NCI-H345 treated with DMSO at 0.1 percent for 48 hours (cell line): ENCODE measurements around the gene C2CD2.
"Not testable (repeated sequence)": the region's sequence is repeated elsewhere in the genome, so short reads cannot be mapped to it uniquely, and the experiment has no call there.

Source experiments
- DNase-seq: peaks from one replicate; lab custom pipeline; 2025; ENCODE audit not compliant: unreplicated experiment; lab: John Stamatoyannopoulos, UW

C2CD2 gene

DNA sequence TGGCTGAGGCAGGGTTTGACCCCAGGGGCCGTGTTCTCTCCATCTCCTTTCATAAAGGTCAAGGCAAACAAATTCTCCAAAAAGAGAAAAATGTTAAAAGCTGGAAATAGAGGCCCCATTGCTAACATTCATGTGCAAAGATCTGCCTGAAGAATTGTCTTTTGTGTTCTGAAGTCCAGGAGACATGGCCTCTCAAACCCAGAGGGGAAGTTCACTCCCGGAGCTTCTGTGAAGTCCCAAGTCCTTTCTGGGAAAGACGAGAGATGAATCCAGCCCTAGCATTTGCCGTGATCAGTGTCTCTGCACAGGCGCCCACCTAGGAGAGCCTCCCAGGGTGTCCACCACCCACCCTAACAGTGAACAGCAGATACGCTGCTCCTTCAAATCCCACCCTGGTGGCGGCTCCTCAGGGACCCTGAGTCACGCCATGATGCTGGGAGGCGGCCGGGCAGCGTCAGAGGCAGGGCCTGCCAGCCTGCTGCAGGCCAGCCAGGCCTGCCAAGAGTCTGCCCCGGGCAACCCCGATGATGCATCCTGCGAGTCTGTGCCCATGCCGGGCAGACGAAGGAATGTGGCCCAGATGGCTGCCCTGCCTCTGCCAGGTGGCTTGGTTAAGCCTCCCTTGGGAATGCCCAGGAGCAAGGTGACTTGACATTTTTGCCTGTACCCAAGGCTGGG is 5.2 kb upstream of the C2CD2 start:
- no peak for DNase-seq

- DNase-seq, result no peak
These were observed 4.4 kb upstream of the C2CD2 start for GRCh38 chr21:41957991-41958766.

DNA sequence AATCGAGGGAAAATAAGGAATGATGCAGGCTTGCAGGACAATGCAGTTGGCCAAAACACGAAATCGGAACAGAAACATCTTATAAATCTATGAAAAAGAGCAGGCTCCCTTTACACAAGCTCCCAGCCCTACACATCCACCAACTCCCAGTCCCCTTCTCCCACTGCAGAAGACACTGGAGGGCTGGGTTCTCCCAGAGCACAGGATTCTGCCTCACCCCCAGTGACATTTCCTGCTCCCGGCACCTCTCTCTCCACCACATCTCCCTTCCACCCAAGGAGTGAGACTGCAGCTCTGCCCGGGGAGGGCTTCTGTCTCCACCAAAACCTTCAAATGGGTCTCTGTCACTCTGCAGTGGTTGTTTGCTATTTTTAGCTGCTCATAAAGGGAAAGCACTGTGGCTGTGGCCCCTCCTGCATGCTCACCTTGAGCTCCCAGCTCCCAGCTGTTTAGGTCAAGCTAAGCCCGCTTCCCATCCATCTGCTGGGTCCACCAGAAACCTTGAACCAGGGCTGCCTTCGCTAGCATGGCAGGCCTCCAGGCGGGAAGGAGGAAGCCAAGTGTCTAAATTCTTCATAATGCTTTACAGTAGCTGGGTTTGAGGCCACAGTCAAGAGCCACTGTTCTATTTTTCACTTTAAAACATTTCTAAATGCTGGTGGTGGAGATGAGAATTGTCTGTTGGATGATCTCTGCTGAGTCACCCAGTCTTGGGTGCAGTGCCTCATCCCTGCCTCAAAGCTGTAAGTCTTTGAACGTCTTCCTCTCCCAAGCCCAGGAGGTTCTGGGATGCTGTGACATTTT is 3.3 kb upstream of the C2CD2 start:
- no peak for DNase-seq

GRCh38 chr21:41955516-41955915 is 1.7 kb upstream of the C2CD2 start:
- no peak for DNase-seq

DNA sequence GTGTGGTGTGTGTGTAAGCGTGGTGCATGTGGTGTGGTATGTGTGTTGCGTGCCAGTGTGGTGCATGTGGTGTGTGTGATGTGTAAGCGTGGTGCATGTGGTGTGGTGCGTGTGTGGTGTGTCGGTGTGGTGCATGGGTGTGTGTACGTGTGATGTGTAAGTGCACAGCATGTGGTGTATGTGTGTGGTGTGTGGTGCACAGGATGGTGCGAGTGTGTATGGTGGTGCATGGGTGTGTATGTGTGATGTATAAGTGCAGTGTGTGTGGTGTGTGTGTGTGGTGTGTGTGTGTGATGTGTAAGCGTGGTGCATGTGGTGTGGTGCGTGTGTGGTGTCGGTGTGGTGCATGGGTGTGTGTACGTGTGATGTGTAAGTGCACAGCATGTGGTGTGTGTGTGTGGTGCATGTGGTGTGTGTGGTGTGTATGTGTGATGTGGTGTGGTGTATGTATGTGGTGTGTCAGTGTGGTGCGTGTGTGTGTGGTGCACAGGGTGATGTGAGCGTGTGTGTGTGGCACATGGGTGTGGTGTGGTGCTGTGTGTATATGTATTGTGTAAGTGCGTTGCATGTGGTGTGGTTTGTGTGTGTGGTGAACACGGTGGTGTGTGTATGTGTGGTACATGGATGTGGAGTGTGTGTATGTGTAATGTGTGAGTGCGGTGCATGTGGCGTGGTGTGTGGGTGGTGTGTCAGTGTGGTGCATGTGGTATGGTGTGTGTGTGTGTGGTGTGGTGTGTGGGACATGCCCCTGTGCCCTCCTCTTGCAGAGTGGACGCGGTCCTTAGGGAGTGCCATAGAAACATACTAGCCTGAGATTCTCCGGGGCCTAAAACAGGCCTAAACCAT is 1.1 kb upstream of the C2CD2 start:
- no peak for DNase-seq

DNA sequence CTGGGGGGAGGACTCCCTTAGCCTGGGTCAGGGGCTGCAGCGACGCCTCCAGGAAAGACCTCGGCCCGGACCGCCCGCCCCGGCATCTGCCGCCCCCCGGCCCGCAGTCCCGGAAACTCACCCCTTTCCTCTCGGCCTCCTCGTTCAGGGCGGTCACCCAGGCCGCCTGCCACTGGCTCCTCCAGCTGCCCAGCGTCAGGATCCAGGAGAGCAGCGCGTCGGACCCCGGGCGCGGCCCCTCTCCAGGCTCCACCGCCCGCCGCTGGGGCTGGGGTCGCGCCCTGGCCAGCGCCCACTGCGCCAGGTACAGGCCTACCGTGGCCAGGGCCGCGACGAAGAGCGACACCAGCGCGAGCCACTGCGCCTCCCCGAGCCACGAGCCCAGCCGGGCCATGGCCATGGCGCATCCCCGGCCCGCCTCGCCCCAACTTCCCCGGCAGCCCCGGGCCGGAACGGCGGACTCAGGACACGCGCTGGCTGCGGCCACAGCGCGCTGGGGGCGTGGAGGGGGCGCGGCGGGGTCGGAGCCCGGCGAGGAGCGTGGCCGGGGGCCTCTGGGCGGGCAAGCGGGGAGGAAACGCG is 478 bp downstream of the C2CD2 start:
- DNase-seq, result no peak

DNA sequence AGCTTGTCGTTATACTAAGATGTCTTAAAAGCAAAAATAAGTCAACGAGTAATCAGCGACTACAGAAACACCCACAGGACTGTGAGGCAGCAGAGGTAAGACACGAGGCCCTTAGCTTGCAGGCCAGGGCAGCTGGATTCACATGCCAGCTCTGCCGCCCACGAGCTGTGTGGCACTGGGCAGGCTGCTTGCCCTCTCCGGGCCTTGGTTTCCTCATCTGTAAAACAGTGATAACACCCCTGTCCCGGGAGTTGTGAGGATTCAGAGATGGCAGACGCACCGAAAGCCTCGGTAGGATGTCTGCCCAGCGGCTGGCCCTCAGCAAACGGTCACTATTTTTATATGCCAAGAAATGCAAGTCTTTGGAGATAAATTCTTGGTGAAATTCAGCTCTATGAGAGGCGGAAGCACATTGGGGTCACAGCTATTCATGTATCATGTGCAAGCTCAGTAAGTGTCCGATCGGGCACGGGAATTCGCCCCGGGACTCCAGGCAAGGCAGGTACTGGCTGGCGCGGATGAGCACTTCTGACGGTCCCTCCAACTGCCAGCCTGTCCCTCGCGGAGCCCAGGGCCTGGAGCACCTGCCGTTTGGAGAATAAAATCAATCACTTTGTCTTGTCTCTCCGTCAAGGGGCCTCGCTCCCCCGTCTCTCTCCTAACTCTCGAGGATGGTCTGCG is 1.1 kb downstream of the C2CD2 start:
- DNase-seq, result no peak

DNA sequence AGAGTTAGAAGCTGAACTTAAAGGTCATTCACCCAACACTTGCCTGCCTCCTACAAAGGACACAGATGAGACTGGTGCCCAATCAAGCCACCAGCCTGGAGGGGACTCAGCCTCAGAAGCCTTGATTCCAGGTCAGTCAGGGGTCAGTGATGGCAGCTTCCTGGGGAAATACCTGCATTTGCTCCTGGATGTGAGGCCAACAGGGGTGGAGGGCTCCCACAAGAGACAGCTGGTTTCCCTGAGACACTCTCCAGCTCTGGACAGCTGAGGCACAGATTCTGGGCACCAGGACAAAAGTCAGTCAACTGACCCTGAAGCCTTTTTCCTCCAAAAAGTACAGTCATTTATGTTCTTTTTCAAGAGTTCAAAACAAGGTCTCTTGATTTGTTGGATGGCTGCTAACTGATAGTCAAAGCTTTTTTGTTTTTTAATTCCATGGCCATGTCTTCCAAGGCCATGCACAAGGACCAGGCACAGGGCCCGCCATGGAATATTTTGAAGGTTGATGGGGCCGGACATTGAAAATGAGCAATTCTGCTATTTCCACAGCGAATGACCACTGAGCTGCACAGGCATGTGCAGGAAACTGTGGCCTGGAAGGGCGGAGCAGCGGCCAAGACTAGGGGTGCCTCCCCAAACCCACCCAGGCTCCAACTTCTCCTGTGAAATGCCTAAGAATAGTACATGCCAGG is 1.8 kb downstream of the C2CD2 start:
- no peak for DNase-seq

- DNase-seq, result no peak
These were observed 2.9 kb downstream of the C2CD2 start for GRCh38 chr21:41950941-41951351.

- DNase-seq, result not testable (repeated sequence)
These were observed 4.2 kb downstream of the C2CD2 start for GRCh38 chr21:41949631-41950030.

DNA sequence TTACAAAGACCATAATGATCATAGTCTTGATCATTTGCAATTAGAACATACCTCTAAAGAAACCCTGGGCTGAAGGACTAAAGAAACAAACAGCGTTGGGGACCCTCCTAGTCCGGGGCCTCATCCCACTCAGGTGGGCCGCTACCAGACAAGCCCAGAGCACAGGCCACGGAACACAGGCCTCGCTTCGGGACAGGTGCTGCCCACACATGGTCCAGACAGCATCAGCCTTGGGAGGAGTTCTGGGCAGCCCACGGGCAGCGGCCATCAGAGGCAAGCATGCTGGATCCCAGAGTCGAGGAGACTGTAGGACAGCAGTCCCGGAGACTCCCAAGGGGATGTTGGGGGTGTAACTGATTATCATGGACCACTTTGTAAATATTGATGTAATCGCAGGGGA is 4.9 kb downstream of the C2CD2 start:
- no peak for DNase-seq

- DNase-seq, result no peak
These were observed 5.5 kb downstream of the C2CD2 start for GRCh38 chr21:41948078-41948895.

DNA sequence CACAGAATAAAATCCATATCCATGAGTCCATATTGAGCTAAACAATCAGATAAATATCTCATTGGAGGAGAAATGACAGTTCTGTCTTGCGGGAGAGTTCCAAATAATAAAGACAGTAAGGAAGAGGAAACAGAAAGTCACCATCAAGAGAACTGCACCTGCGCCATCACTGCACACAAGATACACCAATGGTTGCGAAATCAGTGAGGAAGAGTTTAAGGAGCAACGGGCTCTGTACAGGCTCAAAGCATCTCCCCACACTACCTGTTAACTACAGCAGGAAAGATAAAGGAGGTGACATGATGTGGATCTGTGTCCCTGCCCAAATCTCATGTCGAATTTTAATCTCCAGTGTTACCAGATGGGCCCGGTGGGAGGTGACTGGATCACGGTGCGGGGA is 7.8 kb downstream of the C2CD2 start:
- no peak for DNase-seq

GRCh38 chr21:41943851-41944250 is 10.0 kb downstream of the C2CD2 start:
- DNase-seq, result no peak

GRCh38 chr21:41942457-41942856 is 11.4 kb downstream of the C2CD2 start:
- no peak for DNase-seq

- DNase-seq, result no peak
These were observed 11.9 kb downstream of the C2CD2 start for GRCh38 chr21:41941941-41942340.

DNA sequence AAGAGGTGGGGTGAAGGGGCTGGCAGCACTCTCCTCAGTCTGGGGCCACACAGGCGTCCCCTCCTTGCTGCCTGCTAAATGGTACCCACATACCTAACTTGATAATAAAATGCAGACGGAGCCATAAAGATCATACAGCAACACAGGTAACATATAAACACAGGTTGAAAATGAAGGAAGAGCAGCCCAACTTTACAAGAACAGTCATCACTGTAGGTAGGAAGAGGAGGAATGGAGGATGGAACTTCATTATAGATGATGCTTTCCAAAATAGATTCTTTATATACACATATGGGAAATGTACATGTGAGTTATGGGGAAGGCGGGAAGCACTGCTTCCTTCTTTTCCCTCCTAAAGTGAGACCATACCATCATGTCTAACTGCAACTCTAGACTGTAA is 13.4 kb downstream of the C2CD2 start:
- DNase-seq, result no peak

DNA sequence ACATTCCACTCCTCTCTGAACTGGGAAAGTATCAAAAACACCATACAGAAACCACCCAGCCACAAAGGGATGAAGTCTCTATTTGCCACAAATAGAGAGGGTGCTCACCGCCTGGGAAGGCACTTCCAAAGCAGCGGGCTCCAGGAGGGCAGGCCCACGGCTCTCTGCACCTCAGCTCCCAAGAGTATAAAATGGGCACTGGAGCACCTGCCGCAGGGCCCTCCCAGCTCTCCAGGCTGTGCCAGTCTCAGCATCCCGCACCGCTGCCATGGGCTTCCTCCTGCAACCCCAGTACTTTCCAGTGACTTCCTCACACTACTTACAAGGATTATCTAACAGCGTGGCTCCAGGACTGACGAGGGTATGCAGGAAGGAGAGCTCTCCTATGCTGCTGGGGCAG is 14.4 kb downstream of the C2CD2 start:
- no peak for DNase-seq
